HepG2 (cell line): Measurements from ENCODE around the gene VAT1L.

ENCODE experiments used
- GABPA ChIP-seq, 2 experiments: IDR thresholded peaks; 2 replicates each; pipeline ENCODE4 v1.6.1; 2011 to 2016; ENCODE audit warnings: low read depth in 2 of 2, low read length in 1 of 2, missing biosample characterization in 1 of 2, missing genetic modification characterization in 1 of 2
- RAD21 ChIP-seq: fragments of 450-650 bp; formaldehyde crosslinking; IDR thresholded peaks from 2 replicates; pipeline ENCODE4 v1.5.0; 2020; ENCODE audit warnings: mild to moderate bottlenecking
- TOE1 ChIP-seq: sonication (generic); formaldehyde crosslinking; IDR thresholded peaks from 2 replicates; pipeline ENCODE4 v1.4.0; 2020; ENCODE audit warnings: mild to moderate bottlenecking, missing genetic modification reagents
- ZNF205 ChIP-seq: IDR thresholded peaks from 2 replicates; pipeline ENCODE4 v1.6.1; 2018; ENCODE audit warnings: missing biosample characterization, missing genetic modification reagents

DNA sequence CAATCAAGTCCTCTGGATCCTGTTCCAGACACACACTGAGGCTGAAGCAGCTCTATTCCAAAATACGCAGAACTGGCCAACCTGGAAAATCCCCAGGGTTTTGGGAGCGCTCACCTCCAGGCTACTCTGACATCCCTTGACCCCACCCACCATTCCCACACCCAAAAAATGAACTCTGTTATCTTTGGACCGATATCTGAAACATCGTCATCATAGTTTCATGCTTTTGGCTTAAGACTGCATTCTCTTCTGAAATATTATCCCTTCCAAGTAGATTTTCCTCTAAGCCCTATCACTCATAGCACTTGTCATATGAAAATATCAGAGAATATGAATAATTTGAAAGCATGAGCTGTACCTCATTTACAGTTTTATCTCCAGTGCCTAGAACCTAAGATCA lies 34.7 kb downstream of the VAT1L start:
- TF ChIP-seq TOE1 (CRISPR knock-in tag) (no peak), ZNF205 (CRISPR knock-in tag) (no peak), GABPA (IDR thresholded peaks at IDR 0.05; ENCODE audit: low read depth, low read length) (no peak), GABPA (CRISPR knock-in tag; IDR thresholded peaks at IDR 0.05; ENCODE audit: low read depth) (no peak), RAD21 (CRISPR knock-in tag) (no peak)
